TTC549 (cell line): Measurements from ENCODE around the gene QPCT.
A peak's percentile ranks its signal among the peaks of the same experiment; 100 is the strongest.

Experiments
- FAIRE-seq: peaks from 2 replicates; lab custom pipeline; 2012; peaks lifted over from hg19 to GRCh38; lab: Jason Lieb, UNC

Gene QPCT

DNA sequence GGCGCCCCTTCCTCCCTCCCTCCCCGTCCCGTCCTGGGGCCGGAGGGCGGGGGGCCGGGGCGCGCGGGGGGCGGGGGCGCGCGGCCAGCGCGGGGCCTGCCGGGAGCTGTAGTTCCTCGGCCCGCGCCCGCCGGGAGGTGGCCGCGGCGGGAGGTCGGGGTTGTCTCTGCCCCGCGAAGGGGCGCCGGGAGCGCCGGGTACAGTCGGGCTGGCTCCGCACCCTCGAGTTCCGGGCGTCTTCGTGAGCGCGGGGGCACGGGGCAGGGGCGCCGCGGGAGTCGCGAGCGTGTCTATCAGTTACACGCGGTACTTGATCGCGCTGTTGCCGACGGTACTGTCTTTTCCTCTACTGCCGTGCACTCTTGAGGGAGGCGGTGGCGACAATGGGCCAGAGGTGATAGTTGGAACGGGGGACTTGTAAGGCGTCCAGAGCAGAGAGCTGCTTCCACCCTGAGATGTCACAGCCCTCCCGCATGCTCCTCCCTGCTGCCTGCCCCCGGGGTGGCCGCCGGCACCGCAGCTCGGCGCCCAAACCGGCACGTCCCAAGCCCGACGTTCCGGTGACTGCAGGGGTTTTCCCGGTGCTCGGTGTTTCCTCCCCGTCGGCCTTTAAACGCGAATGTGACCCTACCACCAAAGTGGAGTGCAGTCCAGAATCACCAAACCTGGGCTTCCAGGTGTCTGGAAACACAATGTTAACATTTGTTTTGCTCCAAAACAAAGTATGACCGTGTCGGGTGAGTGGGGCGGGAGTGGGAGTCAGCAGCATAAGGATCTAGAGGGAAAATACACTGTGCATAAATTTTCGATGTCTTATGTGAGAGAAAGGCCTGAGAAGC lies 19.4 kb upstream of the QPCT start, which contains the start of gene PRKD3:
Gene PRKD3, minus strand, starts transcription at position 48 of the 839 bp plus-strand sequence. CDS start 8,309 bp downstream, outside the sequence.
- FAIRE-seq = no peak

DNA sequence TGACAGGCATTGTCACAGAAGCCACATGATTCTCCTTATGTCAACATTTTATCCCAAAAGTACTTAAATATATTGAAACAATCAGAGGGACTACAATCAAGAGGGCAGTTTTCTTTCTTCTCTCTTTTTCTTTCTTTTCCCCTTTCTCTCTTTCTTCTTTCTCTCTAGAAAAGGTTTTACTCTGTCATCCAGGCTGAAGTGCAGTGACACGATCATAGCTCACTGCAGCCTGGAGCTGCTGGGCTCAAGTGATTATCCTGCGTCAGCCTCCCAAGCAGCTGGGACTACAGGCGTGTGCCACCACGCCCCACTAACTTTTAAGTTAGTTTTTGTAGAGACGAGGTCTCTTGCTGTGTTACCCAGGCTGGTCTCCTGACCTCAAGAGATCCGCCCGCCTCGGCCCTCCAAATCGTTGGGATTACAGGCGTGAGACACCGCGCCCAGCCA lies 18.8 kb upstream of the QPCT start:
- FAIRE-seq = no peak

DNA sequence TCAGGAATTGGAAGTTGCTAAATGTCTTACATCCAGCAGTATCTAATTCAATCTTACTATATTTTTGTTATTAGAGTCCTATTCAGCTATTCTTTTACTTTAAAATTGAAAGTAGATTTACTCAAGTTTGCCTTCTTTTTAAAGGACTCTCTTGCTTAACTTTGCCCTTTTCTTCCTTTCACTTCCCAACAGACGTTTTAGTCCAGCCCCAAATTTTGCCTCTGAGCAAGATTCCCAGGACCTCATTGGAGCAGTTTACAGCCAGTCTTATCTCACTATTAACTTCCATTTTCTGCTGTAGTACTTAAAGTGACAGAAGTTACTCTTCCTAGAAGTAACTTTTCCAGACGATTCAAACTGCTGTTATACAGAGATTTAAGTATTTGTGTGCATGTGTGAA lies 18.1 kb upstream of the QPCT start:
- peak; percentile 93 for FAIRE-seq

DNA sequence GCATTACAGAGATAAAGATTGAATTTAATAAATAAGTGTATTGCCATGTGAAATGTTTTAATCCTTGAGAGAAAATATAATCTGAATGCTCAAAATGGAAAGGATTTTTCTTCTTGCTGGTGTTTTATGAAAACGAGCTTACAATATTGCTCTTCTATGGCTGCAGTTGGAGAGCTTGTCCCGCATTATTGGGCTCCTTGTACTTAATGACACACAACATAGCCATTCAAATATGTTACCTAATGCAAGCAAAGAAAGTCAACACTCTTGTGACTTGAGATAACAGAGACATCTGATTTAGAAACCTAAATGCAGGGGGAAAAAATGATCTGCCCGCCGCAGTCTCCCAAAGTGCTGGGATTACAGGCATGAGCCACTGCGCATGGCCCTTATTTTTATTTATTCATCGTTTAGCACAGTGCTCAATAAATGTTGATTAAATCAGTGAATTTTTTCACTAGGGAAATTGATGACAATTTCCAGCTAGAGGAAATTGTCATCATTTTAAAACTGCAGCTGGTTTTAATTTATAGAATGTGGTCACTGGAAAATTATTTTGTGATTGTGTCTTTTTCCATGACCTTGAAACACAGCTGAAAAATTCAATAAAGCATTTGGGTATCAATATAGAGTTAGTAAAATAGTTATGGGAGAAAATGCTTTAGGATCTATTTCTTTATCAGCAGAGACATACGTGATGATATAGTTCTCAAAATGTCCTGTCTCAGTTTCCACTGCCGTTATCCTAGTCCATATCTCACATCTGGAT lies 17.4 kb upstream of the QPCT start:
- FAIRE-seq = no peak

DNA sequence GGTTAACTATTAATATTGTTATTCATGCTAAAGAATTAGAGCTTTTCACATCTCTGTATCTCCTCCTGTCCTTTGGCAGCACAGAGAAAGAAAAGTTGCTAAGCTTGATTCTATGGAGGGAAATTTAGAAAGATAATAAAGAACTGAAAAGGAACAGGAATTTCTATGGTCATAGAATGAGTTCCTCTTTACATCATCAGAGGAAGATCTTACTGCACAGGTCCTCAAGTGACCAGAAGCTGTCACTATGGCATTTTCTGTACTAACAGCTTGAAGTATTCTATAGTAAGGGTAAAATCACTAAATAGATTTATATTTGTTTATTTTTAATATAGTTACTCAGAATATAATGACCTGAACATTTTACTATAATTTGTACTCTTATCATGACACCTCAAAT lies 13.7 kb upstream of the QPCT start:
- no peak for FAIRE-seq

DNA sequence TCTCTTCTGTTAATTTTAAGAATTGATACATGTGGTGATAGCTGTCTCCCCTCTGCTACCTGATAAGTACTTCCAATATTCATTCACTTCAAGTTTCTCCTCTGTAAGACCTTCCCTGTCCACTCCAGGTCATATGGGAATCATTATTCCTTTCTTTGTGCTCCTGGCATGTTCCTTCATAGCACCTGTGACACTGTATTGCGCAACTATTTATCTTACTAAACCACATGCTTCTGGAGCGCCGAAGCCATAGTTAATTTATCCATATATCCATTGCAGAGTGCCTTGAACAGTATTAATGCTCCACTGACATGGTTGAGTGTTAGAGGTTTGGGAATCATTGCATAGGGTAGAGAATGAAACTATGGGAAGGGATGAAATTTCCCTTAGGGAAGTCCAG lies 11.9 kb upstream of the QPCT start:
- no peak for FAIRE-seq

DNA sequence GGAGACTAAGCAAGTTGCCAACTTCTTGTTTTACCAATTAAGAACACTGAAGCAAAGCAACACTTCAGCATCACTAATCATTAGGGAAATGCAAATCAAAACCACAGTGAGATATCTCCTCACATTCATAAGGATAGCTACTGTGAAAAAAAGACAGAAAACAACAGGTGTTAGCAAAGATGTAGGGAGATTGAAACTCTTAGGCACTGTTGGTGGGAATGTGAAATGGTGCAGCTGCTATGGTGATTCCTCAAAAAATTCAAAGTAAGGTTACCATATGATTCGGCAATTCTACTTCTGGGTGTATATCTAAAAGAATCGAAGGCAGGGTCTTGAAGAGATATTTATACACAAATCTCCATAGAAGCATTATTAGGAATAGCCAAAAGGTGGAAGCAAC lies 11.2 kb upstream of the QPCT start:
- FAIRE-seq = no peak

DNA sequence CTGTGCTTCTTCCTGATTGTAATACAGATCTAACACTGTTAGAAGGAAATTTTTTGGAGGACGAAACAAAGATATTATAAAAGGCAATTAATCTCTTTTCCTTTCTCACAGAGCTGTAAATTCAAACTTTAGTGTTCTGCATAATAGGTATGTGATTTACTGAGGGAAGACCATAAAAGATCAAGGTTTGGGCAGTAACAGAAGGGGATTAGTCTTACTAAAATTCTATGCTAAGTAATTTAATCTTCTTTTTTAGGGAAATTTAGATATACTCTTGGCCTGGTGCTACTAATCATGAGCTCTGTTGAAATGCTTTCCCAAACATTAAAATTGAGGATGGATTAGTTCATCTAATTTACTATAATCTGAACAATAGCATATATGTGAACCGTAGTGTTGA lies 8.8 kb upstream of the QPCT start:
- no peak for FAIRE-seq

DNA sequence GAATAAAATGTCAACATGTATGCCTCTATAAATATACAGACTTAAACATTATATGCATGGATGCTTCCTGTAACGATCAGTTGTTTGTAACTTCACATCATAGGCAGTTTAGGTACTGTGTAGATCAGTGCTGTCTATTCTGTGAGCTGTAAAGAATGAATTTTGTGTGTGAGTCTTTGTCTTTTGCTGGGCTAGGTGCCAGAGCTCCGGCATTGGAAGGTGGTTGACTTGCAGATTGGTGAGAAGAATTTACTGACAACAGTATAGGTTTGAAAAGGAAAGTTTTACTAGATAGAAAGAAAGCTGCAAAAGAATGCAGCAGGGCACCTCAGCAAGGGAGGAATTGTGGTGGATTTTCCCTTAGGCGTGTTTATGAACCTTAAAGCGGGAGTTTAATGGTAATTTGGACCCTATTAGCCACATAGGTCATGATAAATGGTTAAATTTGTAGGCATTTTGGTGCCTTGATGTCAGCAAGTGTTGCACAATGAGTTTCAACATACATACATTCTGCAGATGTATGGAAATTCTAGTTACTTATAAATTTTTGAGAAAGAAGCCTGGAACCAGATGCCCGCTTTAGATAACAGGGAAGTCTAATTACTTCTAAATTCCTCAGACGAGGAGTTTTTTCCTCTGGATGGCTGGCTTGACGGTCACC lies 6.7 kb upstream of the QPCT start:
- FAIRE-seq = no peak

DNA sequence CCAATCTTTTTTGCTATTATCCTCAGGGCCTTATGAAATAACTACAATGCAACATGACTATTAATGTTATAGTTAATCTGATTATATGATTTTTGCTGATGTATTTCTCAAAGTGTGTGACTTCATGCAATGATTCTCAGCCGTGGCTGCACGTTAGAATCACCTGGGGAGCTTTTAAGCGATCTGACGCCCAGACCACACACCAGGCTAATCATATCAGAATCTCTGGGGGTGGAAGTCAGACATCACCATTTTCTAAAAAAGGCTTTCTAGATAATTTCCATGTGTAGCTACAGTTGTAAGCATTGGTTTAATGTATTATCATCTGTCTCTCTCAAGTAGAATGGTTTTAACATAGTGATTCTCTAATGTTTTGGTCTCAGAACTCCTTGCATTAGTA lies 5.5 kb upstream of the QPCT start:
- no peak for FAIRE-seq

DNA sequence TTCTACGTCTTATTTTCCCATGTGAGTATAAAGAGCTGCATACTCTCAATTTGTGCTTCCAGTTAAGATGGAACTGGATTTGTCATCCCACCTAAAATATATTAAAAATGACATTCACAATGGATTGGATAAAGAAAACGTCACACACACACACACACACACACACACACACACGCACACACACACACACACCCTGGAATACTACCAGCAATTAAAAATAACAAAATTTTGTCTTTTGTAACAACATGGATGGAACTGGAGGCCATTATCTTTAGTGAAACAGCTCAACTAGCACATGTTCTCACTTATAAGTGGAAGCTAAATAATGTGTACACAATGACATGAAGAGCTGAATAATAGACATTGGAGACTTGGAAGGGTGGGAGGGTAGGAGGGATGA lies 3.8 kb upstream of the QPCT start:
- no peak for FAIRE-seq

DNA sequence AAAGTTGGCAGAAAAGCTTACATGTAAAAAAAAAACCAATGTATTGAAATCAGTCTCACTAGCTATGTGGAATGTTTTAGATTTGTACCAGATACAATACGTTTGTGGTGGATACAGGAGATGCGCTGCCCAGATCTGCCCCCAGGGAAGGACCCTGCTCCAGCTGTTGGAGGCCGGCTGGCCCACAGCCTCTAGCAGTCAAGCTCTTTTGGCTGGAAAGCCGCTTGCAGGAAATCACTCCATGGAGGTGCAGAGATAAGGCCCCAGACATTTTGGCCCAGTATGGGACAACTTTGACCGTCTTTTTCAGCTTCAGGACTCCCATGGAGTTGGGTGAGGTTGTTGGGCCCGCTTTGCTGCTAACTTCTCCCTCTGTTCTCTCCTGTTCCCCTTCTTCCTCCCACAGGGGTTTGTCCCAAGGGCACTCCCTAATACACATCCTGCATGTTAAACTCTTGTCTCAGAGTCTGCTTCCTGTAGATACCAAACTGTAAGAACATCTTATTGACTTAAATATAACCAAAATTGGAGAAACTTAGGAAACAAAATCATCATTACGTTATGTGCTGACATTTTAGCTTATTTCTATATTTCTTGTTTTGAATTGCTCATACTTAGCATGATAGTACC lies 1.7 kb upstream of the QPCT start:
- FAIRE-seq = no peak

DNA sequence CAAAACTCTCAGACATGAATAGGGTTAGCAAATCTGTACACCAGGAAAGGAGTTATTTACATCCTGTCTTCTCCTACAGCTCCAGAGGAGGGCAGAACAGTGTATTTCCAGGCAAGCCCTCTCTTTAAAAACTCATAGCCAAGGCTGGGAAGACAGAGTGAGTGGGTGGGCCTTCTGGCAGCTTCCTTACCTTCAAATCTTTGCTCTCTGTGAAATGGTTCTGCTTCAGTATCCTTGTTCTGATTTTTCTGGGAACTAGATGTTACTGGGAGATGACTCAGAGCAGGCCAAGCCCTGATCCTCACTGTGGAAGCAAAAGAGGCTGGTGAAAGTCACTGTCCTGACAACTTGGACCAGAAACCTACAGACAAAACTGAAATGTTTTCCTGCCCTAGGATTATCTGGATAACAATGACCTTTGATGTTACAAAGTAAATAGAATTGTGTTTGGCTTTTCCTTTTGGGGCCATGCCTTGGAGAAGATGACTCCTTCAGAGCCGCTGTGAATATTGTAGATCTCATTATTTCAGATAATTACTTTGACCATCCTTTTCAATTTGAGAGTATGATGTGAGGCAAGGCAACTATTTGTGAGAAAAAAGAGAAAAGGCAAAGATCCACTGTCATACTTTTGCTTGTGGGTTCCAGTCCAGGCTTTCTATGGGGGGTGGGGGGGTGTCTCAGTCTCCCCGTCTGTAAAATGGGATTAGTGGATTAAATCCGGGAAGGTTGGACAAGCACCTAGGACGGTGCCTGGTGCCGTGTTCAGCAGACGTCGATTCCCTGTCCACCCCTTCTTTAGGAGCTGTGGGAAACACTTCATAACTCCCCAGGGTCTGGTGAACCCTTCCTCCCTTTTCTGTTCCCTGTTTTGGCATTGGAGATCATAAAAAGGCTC lies 644 bp upstream of the QPCT start:
- no peak for FAIRE-seq

DNA sequence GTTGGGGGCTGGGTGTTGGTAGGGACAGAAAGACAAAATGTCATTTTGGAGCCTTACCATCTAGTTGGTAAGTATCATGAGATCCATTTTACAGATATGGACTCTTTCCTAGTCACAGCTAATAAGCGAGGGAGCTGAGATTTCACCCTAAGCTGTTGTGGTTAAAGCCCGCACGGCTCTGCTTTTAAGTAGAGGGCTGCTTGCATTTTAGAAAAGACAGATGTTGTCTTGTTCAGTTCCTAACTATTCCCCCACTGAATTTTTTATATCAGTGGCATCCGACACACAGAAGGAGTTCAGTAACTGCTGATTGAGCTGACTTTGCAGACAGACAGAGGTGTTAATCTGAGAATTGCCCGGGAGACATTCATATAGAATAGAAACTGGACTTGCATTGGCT lies 3.7 kb downstream of the QPCT start:
- FAIRE-seq = no peak

DNA sequence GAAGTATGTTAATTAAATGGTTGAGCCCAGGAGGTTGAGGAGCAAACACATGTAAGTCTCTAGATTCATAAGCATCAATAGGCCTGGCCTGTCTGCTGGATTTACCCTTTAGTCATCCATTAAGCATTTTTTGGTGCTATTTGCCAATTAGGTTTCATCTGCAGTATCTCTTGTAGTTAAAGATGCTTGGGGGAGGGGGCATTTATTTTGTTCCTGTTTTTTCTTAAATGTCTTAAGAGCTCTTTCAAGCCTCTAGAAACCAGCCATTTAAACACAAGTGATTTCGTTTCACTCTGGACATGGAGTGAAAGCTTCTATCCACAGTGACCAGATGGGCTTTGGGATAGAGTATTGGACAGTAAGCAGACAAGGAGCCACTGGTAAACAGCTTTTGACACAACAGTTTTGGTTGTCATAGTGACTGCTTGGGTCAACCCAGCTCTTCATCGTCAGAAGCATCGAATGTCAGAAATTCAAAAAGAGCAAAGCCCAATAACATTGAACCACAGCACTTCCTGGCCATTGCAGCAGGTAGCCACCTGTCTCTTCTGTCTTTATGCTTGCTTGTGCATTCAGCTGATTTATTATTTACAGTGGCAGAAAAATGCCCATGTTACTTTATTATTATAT lies 4.9 kb downstream of the QPCT start:
- no peak for FAIRE-seq

DNA sequence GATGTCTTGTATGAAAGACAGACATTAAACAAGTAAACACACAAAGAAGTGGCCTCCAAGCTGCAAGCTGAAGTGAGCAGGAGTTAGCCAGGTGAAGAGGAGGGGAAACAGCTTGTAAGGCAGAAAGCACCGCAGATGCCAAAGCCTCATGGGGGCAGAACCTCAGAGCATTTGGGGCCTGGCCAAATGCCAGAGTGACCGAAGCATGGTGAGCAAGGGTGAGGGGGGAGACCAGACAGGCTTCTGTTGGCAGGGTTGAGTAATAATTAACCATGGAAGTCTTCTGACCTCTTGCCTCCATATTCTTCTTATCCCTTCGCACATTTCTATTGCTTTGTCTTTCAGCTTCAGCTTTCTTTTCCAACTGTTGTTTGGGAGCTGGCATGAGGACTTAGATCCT lies 5.6 kb downstream of the QPCT start:
- no peak for FAIRE-seq

DNA sequence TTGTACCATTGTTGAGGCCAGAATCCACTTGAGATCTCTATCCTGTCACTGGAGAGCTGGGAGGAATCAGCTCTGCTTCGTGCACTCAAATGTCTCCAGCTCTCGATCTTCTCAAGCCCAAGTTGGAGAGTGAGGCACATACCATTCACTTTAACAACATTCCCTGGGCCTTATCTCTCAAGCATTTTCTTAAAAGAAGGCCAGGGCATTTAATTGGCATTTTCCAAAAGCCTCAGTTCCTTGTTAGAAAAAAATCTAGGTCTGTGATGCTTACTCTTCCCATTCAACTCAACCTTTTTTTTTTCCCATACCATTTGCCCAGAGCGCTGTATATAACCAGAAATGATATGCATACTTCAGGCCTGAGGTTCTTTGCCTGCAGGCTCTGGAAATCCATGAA lies 10.1 kb downstream of the QPCT start:
- no peak for FAIRE-seq

DNA sequence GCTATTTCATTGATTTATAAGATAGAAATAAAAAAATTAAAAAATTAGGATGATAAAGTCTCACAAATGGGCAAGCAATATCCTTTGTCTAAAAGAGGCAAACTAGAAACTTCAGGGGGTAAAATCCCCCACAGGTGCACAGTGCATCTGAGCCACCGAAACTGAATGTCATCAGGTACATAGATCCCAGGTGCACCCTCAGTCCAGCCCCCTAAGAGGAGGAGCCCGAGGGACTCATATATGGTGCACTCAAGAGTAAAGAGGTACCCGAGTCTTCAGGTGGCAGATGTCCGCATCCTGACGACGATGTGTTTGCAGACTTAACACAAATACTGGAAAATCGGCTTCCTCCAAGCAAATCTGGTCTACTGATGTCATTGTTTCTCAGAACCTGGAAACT lies 11.3 kb downstream of the QPCT start:
- FAIRE-seq = no peak

DNA sequence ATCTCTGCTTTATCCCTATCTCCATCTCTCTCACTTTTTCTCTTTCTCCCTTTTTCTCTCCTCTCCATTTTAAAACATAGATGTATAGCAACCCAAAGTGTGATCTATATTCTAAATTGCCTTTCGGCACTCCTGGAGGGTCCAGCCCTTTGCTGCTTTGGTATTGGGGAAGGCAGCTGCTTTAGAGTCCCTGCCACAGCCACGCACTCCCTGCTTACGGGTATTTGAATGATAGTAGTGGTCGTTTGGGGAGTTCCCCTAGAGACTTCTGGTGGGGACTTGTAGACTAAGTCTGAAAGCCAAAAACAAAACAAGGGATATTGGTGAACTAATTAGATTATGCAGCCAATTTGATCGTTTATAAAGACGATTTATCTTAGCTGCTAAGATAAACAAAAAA lies 11.9 kb downstream of the QPCT start:
- FAIRE-seq = no peak

DNA sequence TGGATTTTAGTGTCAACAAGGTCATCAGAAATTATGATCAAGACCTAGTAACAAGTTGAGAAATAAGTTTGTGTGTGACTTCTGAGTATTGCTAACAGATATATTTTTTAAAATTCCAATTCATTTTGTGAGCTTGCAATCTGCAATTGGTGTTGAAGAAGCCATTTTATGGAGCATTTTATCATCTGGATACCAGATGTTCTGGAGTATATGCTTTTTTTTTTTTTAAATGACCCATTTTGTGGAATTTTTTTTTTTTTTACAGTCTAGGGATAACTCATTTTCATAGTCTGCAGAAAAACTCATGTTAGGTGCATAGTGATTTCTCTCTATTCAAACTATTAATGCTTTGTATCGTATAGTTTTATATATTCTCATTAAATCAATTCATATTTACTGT lies 12.6 kb downstream of the QPCT start:
- no peak for FAIRE-seq

DNA sequence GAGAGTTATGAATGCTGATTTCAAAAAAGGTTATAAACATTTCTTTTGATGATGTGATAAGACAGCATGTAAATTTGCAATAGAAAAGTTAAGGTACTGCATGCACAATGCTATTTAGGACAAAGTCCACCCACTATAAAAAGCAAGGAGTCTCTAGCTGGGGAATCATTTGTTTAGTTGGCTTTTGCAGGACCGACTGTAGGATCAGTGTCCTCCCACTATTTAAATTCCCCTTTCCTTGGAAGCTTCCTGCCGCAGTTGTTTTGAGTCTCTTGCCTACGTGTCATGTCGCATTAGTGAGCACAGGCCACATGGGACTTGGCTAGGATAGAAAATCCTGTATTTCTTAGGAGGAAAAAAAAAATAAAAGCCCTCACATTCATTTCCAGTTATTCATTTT lies 13.1 kb downstream of the QPCT start:
- no peak for FAIRE-seq
